Psoas muscle (tissue), 8 donors: ENCODE data around the gene IVD. TPM values are rescaled to one million over a fixed set of nuclear protein-coding genes. Genes with fewer than 3 reads are reported as not detected.

Experiments
- ATAC-seq, 4 donors: fragments of 200-7000 bp; cut with Tn5 transposase; one replicate each; pipeline ENCODE4 v1.9.1; 2020; ENCODE audit warnings: moderate library complexity in 3 of 4, mild to moderate bottlenecking in 2 of 4
- DNase-seq, 2 donors: peaks; one replicate each; pipeline ENCODE4 v3.0.0-alpha.2; 2020
- H3K27ac ChIP-seq: fragments of 200-600 bp; one replicate; pipeline ENCODE4 v1.8.0; 2022
- H3K27me3 ChIP-seq, 3 donors: fragments of 200-600 bp in 1 of 3; one replicate each; pipeline versions ENCODE4 v1.6.1 to v1.8.0; 2013 to 2022; ENCODE audit warnings: low read length in 2 of 3, mild to moderate bottlenecking in 2 of 3, moderate library complexity in 1 of 3; ENCODE audit not compliant: insufficient read depth in 3 of 3
- H3K36me3 ChIP-seq, 2 donors: fragments of 200-600 bp in 1 of 2; one replicate each; pipeline versions ENCODE4 v1.6.1 to v1.8.0; 2013 to 2022; ENCODE audit warnings: low read depth in 1 of 2, mild to moderate bottlenecking in 1 of 2, moderate library complexity in 1 of 2; ENCODE audit not compliant: insufficient read depth in 1 of 2
- H3K4me1 ChIP-seq: fragments of 200-600 bp; one replicate; pipeline ENCODE4 v1.8.0; 2022
- H3K4me3 ChIP-seq: fragments of 200-600 bp; one replicate; pipeline ENCODE4 v1.8.0; 2022; ENCODE audit warnings: mild to moderate bottlenecking
- H3K9me3 ChIP-seq: fragments of 200-600 bp; one replicate; pipeline ENCODE4 v1.8.0; 2022
- WGBS, 3 donors: extraction: QIAGEN DNeasy Blood & Tissue Kit; methylation state at CpG; one replicate each; pipeline versions ENCODE4 v1.1.6 to v1.1.7; 2013; 5-methylcytosine and 5-hydroxymethylcytosine counted together
- intact Hi-C, 2 donors: fragments of 100-400 bp; cut with DNase I; formaldehyde crosslinking; loops; one replicate each; pipeline versions ENCODE4 v1.11.0 to v1.14.2; 2022
- polyA plus RNA-seq, 3 donors: library from polyadenylated mRNA; stranded (reverse); fragments of 200-250 nt; gene quantifications; one replicate each; pipeline ENCODE4 v1.2.3, GENCODE V29; 2013
- total RNA-seq, 4 donors: library from RNA; stranded (reverse); fragmentation: NEBNext Ultra II Directional in 2 of 4; extraction: Animal tissue kit (Norgen Biotek cat#: 25700) in 2 of 4; gene quantifications; one replicate each; pipeline versions ENCODE4 v1.2.1 to v1.2.4, GENCODE V29; 2021 to 2023
- TF ChIP-seq, protein P1 (sequence below): fragments of 200-600 bp; IDR thresholded peaks from one replicate; pipeline ENCODE4 v1.8.0; 2022; ENCODE audit warnings: antibody characterized with exemption
- donor health status: healthy with polysubstance abuse.
- donor health status: DM: no; HTN: no; CAD: no; lungs with moderate emphysema.
- donor health status: Bipolar disorder and iron deficiency.
- donor health status: healthy.
- donor health status: DM: yes; HTN: yes; CAD: no.
- donor health status: DM: no; HTN: no; CAD: no.
- donor health status: DM: no; HTN: no; CAD: no.
- donor health status: DM: yes; HTN: yes; CAD: no.

The IVD gene
- total and polyA plus RNA-seq, 7 donors, result 27.1 to 102 (median 46.5) TPM

DNA sequence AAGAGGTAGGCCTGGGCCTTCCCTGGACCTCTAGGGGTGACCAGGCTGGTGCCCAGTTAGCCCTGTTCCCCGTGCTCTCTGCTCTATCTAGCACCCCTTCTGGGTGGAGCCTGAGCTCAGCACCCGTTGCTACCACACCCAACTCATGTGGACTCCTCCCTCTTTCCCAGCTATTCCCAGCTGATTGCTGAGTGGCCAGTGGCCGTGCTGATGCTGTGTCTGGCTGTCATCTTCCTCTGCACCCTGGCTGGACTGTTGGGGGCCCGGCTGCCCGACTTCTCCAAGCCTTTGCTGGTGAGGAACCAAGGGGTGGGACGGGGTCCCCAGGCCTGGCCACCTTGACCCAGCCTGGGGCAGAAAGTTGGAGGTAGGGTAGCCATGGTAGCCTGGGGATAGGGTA, 41.3 kb upstream of the IVD start:
- WGBS, 3 donors, result 77 to 82% (median 81%) methylated on average over 6 of the region's 6 CpGs
- intact Hi-C loops, result no loop called here

DNA sequence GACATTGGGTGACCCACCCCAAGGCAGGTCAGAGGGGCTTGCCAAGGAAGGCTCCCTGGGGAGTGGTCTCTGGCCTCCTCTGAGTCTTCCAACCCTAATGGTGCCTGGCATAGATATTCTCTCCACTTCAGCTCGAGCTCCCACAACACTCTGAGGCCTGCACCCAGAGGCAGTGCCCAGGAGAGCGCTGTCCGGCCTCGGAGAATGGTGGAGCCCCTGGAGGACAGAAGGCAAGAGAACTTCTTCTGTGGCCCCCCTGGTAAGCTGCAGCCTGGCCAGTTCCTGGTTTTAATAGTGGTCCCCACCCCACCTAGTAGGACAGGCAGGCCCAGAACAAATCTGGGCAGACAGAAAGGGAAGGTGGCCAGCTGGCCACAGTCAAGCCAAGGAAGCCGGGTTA, 40.6 kb upstream of the IVD start:
- TF ChIP-seq, protein P1, sequence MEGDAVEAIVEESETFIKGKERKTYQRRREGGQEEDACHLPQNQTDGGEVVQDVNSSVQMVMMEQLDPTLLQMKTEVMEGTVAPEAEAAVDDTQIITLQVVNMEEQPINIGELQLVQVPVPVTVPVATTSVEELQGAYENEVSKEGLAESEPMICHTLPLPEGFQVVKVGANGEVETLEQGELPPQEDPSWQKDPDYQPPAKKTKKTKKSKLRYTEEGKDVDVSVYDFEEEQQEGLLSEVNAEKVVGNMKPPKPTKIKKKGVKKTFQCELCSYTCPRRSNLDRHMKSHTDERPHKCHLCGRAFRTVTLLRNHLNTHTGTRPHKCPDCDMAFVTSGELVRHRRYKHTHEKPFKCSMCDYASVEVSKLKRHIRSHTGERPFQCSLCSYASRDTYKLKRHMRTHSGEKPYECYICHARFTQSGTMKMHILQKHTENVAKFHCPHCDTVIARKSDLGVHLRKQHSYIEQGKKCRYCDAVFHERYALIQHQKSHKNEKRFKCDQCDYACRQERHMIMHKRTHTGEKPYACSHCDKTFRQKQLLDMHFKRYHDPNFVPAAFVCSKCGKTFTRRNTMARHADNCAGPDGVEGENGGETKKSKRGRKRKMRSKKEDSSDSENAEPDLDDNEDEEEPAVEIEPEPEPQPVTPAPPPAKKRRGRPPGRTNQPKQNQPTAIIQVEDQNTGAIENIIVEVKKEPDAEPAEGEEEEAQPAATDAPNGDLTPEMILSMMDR, result no peak
- H3K27me3 ChIP-seq, result no peaks in the 10 kb centered on the region
- ATAC-seq, result no peak
- no peak overlapping the region for H3K4me3 ChIP-seq
- no peaks in the 10 kb centered on the region for H3K36me3 ChIP-seq
- no peak overlapping the region for H3K27ac ChIP-seq
- H3K4me1 ChIP-seq, result peaks cover 18% of the 10 kb centered on the region
- WGBS, 3 donors, result 64 to 68% (median 66%) methylated on average over 5 of the region's 5 CpGs
- no peak for DNase-seq
- H3K9me3 ChIP-seq, result no peaks in the 10 kb centered on the region
- intact Hi-C loops, result loop anchor here in 1 of 2 donors (5.0 kb wide), 1 partner anchor 57 kb away; no protein-coding TSS in a partner anchor

More for the DNA sequence above, 41.3 kb upstream of the IVD start:
- Histone ChIP-seq H3K36me3 (no peaks in the 10 kb centered on the region), H3K4me3 (no peak overlapping the region), H3K4me1 (peaks cover 18% of the 10 kb centered on the region), H3K27ac (no peak overlapping the region), H3K27me3 (no peaks in the 10 kb centered on the region), H3K9me3 (no peaks in the 10 kb centered on the region)
- ATAC-seq, result no peak
- TF ChIP-seq, protein P1, result no peak
- DNase-seq, result no peak

DNA sequence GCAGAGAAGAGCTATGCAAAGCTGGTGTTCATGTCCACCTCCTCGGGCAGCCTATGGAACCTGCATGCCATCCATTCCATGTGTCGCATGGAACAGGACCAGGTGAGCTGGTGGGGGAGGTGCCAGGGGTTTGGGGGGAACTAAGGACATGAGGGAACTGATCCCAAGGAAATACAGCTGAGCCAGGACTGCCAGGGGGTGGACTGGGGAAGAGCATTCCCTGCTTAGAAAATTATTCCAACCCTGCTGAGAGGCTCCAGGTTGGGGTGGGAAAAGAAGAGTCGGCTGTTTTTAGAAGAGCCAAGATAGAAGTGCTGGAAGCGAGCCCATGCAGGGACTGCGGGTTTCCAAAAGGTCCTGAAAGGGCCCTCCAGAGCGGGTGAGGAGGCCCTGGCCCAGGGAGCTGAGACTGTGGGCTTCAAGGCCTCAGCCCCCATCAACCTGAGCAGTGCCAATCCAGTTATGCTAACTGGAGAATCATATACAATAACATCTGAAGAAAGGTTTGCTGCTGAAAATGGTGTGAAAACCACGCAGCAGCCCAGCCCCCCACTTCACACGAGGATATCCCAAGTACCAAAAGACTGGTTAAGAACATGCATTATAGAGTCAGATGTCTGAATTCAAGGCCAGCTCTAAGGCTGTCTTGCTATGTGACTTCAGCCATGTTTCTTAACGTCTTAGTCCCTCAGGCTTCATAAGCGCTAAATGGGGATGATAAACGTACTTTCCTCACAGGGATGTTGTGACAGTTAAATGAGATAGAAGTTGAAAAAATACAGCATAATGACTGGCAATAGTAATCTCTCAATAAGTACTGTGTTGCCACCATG, 39.8 kb upstream of the IVD start:
- Histone ChIP-seq H3K27ac (no peak overlapping the region), H3K36me3 (no peaks in the 10 kb centered on the region), H3K4me3 (no peak overlapping the region), H3K9me3 (no peaks in the 10 kb centered on the region), H3K27me3 (no peaks in the 10 kb centered on the region), H3K4me1 (peaks cover 18% of the 10 kb centered on the region)
- ATAC-seq (no peak), DNase-seq (no peak)
- TF ChIP-seq, protein P1, result no peak
- intact Hi-C loops, result loop anchor here in 1 of 2 donors (5.0 kb wide), 1 partner anchor 56 kb away; no protein-coding TSS in a partner anchor
- 65 to 75% (median 66%) methylated on average over 11 of the region's 11 CpGs for WGBS, 3 donors

DNA sequence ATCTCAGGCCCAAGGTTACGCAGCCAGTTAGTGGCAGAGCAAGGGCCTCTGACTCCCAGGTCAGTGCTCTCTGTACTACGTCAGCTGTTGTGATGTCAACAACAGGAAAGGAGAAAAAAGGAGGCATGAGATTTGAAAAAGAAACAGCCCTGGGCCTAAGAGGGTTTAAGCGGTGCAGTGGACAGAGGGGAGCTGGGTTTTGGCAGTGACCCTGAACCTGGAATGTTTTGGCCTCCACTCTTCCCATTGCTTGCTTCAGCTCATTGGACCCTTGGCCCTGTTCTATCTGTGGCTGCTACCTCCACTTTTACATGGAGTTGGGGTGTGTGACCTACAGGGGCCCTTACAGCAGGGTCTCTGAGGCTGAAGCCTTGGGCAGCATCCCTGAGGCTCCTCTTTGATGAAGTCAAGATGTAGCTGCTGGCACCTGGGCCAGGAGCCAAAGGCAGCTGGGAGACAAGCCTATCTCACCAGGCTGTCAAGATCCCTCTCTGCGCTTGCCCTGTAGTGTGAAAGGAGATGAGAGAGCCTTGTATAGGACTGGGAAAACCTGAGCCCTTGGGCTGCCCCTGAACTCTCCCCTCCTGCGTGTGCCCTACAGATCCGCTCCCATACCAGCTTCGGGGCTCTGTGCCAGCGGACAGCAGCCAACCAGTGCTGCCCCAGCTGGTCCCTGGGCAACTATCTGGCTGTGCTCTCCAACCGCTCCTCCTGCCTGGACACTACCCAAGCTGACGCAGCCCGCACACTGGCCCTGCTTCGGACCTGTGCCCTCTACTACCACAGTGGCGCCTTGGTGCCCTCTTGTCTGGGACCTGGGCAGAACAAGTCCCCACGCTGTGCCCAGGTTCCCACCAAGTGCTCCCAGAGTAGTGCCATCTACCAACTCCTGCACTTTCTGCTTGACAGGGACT, 38.9 kb upstream of the IVD start:
- TF ChIP-seq, protein P1, result no peak
- H3K9me3 ChIP-seq, result no peaks in the 10 kb centered on the region
- intact Hi-C loops, result loop anchor here in 1 of 2 donors (1.0 to 5.0 kb wide), 2 partner anchors 43 to 56 kb away; partner anchors contain the start of gene INAFM2
- DNase-seq, result peak; percentile 84 to 95
- peak overlapping the region; percentile 55 for H3K4me3 ChIP-seq
- peak; percentile 87 to 94 (median 90) for ATAC-seq
- peaks cover 18% of the 10 kb centered on the region for H3K4me1 ChIP-seq
- WGBS, 3 donors, result 39 to 53% (median 51%) methylated on average over 13 to 14 of the region's 14 CpGs
- no peaks in the 10 kb centered on the region for H3K27me3 ChIP-seq
- H3K36me3 ChIP-seq, result no peaks in the 10 kb centered on the region
- peak overlapping the region; percentile 81 for H3K27ac ChIP-seq
